Stomach (tissue), 4 donors: ENCODE data around the gene MANBA.

ENCODE experiments used
- POLR2A ChIP-seq, 4 donors: fragments of 450-650 bp; IDR thresholded peaks; one replicate each; pipeline ENCODE4 v1.6.1; 2016; ENCODE audit warnings: antibody characterized with exemption in 4 of 4, control low read depth in 2 of 4, mild to moderate bottlenecking in 1 of 4, moderate library complexity in 1 of 4
- POLR2AphosphoS5 ChIP-seq, 3 donors: sonication (generic); formaldehyde crosslinking; IDR thresholded peaks; one replicate each; pipeline ENCODE4 v1.6.1; 2016; ENCODE audit warnings: antibody characterized with exemption in 3 of 3

DNA sequence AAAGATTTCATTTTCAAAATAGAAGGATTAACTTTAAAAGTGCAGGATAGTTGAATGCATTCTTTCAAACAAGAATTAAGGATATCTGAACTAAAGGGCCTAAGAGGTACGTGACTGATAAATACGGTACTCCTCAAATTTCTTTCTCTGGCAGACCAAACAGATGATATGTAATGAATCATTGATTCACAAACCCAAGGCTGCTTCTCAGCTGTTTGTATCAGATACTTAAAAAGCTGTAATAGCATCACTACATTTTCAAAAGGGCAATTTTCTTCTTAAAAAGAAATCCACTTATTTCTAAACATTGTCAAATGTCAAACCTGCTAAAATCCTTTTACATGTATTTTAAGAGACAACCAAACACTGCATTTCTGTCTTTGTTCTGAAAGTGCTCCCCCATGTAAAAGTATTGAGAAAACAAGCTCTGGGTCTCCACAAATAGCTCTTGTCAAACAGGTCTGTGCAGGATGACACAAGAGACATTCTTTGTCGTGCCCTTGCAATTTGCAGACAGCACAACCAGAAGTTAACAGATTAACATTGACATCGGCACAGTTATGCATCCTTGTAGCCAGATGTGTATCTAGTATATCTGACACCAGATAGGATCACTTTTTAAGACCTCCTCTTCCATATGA, 82.0 kb downstream of the MANBA start:
- no peak for TF ChIP-seq POLR2AphosphoS5 (IDR thresholded peaks at IDR 0.05)
- no peak for TF ChIP-seq POLR2A (IDR thresholded peaks at IDR 0.05)
